Effector CD4-positive, alpha-beta T cell (primary cell): ENCODE measurements around the gene NTN4.

Experiments
- DNase-seq: peaks from one replicate; pipeline ENCODE4 v3.0.0-alpha.2; 2020

The NTN4 gene

DNA sequence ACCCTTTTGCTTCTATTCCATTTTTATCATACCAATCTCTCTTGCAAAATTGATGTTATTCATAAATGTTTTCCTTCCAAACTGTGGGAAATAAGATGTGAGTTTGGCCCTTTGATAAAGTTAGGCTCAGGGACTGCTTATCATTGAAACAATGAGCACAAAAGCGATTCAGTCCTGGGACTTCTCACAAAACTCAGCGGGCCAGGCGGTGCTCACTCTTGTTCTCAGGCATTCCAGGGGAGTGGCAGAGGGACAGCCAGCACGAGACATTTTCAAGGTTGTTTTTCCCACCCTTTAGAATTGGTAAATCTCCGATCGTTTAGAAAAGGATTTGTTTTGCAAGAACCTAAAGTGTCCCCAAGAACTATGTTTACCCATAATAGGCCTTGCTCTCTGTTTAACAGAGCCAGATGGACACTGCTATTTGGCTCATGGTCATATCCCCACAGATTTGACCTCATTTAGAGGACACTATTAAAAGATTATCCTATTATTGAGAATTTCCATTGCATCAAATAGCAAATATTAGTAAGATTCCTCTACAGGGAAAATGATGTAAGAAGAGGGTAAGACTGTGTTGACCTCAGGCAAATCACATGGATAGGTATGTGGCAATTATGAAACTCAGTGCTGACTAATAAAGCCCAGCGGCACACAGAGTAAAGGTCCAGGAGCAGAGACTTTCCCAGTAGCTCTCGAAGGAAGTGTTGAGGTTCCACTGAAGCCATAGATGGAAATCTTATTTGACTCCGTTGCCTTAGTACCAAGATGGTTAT, 136.6 kb downstream of the NTN4 start:
- no peak for DNase-seq

DNA sequence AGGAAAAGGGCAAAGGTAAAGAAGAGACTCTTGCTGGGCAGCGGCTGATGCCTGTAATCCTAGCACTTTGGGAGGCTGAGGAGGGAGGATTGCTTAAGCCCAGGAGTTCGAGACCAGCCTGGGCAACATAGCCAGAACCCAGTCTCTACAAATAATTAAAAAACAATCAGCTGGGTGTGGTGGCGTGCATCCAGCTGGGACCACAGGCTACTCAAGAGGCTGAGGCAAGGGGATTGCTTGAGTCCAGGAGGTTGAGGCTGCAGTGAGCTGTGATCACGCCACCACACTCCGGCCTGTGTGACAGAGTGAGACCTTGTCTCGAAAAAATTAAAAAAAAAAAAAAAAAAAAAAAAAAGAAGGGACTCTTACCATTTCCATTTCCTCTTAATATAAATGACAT, 138.9 kb downstream of the NTN4 start:
- DNase-seq = no peak

DNA sequence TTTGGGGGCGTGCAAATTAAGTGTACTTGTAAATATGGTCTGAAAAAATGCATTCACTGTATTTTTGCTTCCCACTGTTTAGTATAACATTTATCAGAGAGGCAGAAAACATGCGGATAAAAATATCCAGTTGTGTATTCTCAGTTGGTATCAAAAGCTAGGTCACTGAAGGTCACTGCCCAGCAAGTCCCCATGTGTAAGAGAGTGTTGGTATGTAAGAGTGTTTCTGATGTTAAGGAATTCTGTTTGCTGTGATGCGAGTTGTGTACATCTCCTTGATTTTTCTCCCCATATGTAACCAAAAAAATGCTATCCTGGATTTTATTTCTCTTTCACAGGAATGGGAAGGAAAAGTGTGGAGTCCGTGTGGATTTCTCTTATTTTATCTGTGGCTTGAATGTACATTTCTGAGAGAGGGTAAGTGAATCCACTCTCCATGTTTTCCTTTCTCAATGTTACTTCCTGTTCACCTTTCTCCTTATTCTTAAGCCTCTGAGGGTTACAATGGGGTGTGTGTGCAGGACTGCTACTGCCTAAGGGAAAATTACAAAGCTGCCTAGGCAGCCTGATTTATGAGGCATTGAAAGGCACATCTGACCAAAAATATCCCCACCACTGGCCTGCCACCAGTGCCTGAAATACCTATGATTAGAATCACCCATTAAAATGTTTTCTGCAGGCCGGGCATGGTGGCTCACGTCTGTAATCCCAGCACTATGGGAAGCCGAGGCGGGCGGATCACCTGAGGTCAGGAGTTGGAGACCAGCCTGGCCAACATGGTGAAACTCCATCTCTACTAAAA, 141.4 kb downstream of the NTN4 start:
- no peak for DNase-seq

DNA sequence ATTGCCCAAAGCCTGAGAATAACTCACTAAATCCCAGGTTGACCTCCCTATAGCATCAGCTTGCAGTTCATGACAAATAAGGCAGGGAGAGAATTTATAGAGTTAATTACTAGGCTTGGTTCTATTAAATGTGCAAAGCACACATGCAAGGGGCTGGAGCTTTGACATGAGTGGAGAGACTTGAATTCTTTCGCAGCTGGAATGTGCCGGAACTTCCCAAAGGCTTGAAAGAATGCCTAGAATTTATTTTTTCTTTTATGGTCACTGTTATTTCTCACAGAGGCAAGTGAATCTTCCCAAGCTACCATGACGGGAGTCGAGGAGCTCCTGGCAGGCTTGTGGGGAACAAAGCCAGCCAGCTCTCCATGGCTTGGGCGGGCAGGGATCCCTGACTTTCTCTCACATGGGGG, 143.8 kb downstream of the NTN4 start:
- no peak for DNase-seq

DNA sequence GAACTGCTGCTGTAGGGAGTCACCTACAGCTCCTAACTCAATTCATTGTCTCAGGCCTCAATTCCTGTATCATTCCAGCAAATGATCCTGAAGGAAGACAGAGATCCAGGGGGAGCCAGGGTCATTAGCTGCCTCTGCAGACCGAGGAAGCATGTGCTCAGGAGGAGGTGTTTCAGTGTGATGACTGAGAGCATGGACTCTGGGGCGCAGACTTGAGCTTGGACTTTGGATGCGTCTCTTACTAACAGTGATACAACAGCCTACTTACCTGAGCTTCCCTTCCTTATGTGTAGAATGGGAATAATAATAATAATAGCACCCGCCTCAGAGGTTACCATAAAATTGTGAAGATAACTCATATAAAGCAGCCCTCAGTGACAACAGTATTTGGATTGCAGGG, 147.3 kb downstream of the NTN4 start:
- no peak for DNase-seq

DNA sequence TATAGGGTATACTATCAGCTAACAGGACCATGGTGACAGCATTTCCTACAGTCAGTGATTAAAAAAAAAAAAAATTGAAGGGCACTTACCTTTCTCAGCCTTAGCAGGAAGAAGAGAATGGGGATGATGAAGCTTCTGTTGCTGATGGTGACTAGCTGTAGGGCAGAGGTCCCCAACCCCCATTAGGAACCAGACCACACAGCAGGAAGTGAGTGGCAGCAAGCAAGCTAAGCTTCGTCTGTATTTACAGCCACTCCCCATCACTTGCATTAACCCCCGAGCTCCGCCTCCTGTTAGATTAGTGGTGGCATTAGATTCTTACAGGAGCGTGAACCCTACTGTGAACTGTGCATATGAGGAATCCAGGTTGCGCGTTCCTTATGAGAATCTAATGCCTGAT, 148.0 kb downstream of the NTN4 start:
- no peak for DNase-seq

DNA sequence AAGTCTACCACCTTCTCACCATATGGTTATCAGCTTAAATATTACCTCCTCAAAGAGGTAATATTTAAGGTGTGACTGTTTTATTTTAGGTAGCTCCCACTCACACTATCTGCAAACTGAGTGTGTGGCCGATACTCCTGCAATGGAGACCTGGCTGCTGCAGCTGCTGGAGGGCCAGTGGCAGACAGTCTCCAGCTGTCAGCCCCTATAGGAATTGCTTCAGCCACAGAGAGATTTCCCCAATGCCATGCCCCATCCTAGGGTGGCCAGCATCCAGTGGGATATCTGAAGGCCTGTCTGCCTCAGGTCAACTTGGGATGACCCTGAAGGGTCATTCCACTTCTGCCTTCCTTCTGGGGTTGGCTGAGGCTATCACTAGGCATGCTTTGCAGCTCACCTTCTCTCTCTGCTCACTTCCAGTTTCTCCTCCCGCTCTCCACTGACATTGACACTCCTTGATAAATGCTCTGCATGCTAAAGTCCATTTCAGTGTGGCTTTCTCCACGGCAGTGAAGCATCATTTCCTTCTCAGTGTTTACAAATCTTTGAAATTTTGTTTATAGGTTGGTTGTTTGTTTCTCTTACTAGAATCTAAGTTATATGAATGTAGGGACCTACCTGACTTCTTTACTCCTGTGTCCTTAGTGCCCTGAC, 149.1 kb downstream of the NTN4 start:
- DNase-seq = no peak

DNA sequence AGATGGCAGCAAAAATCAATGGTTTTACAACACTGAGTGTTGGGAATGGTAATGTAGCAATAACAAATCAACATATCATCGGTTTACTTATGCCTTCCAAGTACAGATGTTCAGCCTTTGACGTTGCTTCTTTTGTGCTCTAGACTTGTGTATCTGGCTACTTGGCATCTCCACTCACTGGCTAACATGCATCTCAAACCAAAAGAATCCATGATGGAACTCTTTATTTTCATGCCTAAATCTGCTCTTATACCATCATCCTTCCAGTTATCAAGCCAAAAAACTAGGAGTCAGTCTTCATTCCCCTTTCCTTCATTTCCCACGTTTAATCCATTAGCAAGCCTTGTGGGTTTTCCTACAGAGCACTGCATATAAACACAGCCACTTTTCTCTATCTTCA, 150.0 kb downstream of the NTN4 start:
- no peak for DNase-seq

DNA sequence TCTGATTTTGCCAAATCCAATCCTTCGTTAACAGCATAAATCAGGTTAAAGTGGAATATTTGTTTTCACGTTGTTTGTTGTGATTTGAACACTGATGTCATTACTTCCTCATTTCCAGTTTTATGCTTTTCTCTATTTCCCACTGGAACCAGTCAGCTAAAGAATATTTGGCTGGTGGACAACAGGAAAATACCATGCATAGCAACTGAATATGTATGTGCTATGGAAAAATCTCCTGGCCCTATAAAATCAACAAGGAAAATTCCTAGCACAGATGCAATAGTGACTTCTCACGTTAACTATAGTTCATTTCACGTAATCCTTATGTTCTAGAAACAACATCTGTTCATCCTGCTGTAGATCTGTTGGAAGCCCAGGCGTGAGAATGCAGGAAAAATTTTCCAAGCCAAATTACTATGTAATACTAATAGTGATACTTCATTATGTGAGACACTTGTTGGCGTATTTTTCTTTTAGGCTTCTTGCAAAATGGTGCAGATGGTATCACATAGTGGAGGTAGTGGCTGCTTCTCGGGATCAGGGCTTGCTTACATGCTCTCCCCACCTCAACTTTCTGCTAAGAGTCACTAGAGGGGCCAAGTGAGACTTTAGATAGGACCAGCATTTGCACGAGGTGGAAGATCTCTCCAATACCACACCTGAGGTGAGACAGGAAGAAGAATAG, 153.0 kb downstream of the NTN4 start:
- no peak for DNase-seq

DNA sequence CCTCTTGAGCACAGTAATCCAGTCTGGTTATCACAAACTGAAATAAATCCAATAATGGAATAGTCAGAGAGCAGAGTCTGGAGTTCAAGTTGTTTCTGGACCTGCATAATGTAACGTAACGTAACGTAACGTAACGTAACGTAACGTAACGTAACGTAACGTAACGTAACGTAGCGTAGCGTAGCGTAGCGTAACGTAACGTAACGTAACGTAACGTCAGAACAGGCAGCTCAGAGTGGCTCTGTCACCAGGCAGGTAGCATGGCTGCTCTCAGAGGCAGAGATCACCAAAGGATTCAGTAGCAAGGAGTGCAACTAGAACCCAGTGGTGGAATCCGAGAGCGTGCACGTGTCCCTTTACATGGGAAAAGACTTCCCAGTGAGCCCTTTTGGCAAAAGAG, 153.6 kb downstream of the NTN4 start:
- DNase-seq = no peak

DNA sequence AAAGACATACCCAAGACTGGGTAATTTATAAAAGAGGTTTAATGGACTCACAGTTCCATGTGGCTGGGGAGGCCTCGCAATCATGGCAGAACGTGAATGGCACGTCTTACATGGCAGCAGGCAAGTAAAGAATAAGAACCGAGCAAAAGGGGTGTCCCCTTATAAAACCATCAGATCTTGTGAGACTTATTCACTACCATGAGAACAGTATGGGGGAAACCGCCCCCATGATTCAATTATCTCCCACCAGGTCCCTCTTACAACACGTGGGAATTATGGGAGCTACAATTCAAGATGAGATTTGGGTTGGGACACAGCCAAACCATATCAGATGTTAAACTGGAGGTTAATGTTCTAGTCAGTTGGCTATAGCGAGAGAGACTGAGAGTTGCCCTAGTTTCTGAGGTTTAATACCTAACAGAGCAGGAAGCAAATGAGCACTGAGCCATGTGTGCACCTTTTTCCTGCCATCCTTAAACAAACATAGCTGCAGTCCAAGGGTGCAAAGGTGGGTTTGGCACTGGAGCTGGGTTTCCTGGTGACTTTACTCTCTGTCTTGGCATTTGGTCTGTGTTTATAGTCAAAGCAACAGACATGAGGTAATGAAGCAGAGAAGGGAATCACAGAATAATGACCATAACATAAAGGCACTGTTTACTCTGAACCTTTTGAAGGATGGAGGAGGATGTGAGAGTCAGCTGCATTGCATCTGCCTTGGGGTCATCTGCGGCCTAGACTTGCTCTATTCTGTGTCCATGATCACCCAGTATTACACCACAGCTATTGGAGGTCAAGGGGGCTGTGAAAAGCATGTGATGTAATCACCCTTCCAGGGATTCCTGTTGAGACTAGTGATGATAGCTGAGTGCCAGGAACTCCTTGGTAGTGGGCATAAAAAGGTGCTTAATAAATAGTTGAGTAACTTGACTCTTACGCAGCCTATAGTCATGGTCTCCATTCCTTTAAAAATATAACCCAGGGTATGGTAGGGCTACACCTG, 155.6 kb downstream of the NTN4 start:
- no peak for DNase-seq

DNA sequence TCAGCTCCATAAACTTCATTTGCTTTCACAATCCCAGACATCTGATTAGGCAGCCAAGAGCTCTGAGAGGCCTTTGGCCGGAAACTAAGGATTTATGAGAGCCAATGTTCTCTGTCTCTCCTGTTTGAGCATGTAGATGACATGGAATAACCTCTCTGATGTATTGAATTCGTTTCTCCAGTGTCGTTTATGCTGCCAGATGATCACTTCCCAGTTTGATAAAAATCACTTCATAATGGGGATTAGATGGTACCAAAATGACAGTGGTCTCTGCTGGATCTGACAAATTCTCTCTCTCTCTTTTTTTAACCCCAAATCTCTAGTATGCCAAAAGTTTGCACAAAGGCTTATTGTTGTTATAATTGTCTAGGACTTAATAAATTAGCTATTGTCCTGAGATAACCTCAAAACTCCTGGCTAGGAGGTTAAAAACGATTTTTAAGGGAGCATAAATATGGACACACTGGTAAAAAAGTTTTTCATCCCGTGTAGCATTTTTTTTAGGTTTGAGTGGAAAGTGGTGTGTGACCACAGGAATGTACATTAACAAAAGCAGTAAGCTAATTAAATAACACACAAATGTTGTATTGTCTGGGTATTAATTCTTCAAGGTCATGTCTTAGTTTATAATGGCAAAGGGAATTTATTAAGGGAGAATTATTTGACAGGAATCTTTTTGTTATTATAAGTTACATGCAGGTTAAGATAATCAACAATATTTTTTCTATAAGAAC, 156.7 kb downstream of the NTN4 start:
- no peak for DNase-seq

DNA sequence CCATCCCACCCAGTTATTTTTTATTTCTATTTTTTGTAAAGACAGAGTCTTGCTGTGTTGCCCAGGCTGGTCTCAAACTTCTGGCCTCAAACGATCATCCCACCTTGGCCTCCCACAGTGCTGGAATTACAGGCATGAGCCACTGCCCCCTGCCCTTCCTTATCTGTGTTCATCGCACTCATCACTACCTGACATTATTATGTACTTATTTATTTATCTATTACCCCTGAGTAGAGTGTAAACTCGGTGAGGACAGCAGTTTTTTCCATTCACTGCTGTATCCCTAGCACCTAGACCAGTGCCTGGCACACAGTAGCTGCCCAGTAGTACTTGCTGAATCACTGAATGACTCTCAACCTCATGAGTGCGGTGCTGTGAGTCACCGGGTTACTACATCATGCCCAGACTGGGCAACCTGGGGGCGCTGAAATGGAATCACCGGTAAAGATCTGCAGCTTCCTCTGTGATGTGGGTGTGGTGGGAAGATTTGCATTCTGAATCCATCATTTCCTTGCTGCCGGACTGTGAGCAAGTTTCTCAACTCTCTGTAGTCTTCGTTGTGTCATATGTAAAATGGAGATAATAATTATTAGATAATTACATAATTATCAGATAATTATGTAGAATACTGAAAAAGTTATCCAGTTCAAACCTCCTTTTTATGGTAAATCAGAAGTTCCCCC, 157.4 kb downstream of the NTN4 start:
- DNase-seq = no peak

DNA sequence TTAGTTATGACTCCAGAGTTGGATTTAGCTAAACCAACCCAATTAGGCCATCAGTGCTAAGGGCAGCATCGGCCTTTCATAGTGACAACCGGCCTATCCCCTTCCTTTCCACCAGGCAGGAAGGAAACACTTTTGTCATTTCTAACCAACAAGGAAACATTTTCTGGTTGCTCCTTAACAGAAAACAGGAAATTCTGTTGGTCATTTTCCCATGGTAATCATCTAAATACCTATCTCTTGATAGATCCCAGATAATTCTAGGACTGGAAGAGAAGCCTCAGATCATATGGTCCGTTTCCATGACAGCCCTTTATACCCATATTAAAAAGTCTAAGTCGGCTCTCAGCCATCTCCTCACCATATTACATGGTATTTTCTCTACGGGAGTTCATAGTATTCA, 160.1 kb downstream of the NTN4 start:
- DNase-seq = no peak

DNA sequence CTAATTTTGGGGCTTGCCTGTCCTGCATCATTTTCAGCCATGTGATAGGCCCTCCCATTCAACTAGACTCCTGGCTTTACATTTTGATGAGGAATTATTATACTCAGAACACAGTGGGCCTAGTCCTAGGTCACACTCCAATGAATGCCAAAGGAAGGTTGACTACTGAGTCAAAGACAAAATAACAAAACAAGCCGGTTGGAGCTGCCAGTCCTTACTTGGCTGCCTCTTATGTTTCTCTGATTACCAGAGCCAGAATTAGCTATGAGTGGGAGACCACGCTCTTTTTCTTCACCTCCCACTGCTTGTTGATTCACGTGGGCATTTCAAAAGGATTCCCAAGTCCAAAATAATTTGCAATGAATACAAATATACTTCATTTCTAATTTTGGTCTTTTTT, 161.2 kb downstream of the NTN4 start:
- no peak for DNase-seq

DNA sequence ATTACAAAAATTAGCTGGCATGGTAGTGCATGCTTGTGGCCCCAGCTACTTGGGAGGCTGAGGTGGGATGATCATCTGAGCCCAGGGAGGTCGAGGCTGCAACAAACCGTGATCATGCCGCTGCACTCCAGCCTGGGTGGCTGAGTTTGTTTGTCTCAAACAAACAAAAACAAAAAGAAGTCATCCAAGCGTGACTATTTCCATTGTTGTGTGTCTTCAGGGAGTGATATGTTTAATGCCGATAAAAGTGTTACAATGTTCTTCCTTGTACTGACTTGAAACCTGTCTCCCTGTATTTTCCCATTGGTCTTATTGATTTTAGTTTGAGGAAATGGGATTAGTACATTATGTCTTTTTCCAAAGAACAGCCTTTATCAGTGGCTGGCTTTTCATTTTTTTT, 163.7 kb downstream of the NTN4 start:
- no peak for DNase-seq

DNA sequence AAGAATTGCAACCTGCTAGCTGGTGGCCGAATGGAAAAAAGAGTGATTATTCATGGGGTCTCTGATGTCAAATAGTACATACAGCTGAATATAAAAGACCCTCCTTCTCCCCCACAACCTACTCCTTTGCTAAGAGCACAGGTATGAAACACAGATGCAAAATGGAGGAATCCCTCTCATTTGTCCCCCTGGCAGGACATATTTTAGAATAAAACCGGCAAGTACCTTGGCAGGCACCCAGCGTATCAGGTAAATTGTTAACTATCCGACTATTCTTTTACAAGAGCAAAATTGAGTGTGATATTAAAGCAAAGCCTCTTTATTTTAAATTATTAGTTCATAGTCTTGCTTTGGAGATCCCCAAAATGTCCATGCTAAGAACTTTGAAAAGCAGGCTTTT, 165.6 kb downstream of the NTN4 start:
- DNase-seq = no peak

DNA sequence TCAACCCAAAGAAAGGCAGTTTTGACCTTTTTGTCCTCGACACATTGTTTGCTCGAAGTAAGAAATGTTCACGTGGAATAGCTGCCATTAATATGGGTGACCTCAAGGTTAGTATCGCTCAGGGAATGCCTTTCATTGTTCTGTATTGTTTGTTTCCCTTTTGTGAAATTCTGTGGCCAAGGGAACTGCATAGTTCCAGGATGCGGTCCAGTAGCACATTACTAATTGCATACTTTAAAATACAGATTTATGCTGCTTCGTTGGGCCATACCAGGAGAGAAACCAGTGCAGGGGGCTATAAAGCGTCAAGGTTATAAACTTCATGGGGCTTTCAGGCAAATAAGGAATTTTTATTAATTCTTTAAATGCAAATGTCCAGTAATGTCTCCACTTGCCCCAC, 166.0 kb downstream of the NTN4 start:
- no peak for DNase-seq

DNA sequence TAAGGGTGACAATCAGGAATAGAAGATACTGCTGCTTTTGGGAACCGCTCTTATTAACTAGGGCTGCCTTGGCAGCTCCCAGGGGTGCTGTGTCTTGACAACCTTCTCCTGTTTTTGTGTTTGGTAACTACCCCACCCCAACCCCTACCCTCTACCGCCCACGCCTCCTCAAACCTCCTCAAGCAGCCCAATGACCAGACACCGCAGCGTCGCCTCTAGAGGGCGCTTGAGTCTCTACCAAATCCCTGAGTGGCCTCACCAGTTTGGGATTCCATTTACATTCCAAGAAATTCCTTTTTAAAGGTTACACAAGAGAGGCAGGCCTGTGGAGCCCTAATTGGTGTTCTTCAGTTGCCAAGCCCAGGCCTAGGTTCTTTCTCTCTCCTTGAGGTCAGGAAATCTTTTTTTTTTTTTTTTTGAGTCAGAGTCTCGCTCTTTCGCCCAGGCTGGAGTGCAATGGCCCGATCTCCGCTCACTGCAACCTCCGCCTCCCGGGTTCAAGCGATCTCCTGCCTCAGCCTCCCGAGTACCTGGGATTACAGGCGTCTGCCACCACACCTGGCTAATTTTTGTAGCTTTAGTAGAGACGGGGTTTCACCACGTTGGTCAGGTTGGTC, 166.9 kb downstream of the NTN4 start:
- no peak for DNase-seq

DNA sequence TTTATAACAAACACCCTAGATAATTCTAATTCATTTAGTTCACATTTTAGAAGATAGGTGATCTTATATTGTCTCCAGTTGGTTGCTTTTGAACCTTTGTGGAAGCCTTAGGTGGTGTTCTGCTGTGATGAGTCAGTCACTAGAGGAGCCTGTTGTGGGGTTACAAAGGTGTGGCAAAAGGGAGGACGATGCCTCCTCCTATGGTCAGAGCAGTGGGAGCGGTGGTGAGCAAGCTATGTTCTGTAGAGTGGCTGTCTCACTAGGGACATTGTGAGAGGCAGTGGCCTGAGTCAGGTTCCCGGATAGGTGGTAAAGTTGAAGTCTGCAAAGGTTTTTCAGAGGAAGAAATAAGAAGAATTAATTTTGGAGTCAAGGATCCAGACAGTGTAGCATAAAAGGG, 167.7 kb downstream of the NTN4 start:
- DNase-seq = no peak
